ENCODE data around the gene LAMTOR2.
"Not testable (repeated sequence)": the region's sequence is repeated elsewhere in the genome, so short reads cannot be mapped to it uniquely, and the experiment has no call there.

Gene LAMTOR2

GRCh38 chr1:156054500-156055280, at the start of gene LAMTOR2:
TSS of gene LAMTOR2 (plus strand) at chr1:156054782. CDS start at chr1:156054890, 108 bp downstream.
- DNase-seq, result peak; percentile 96

GRCh38 chr1:156004843-156005584, 49.6 kb upstream of the LAMTOR2 start:
- no peak for DNase-seq

- DNase-seq, result no peak
Observed at GRCh38 chr1:156006666-156007376, 47.8 kb upstream of the LAMTOR2 start.

GRCh38 chr1:156009404-156009803, 45.2 kb upstream of the LAMTOR2 start:
- no peak for DNase-seq

- no peak for DNase-seq
Observed at GRCh38 chr1:156012051-156012817, 42.3 kb upstream of the LAMTOR2 start.

DNA sequence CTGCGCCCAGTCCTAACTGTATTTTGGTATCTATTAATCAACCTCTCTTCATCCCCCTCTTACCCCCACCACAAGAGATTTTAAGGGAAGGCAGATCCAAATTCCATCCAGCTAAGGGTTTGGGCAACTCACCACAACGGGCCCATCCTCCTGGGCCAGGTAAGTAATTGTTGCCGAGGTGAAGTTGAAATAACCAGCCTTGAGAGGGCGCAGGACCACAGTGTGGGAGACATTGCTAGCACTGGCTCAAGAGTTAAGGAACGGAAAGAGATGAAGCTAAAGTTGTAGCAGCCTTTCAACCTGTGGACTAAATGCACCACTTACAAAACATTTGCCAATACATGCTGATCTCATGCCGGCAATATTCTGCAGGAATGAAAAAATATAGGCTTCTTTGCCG, 39.8 kb upstream of the LAMTOR2 start:
- no peak for DNase-seq

- DNase-seq, result no peak
Observed at GRCh38 chr1:156019946-156020292, 34.7 kb upstream of the LAMTOR2 start.

GRCh38 chr1:156020293-156021092, 34.1 kb upstream of the LAMTOR2 start, which contains the start of gene SSR2:
TSS of gene SSR2 (minus strand) at chr1:156020951. CDS start at chr1:156020167, 784 bp downstream.
- DNase-seq, result peak; percentile 90

DNA sequence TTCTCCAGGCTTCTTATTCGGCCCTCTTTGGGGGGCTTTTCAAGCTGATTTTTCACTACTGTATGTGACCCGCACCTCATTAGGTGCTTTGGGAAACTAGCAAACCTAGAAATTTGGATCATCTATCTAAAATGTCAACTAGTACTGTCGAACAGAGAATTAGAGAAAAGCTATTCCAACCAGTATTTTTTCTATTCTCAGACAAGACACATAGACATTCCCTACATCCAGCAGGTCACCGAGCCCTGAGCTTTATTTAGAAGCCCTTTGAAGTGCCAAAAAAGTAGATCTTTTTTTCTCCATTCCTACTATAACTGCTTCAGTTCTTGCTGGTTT, 33.5 kb upstream of the LAMTOR2 start:
- DNase-seq, result no peak

GRCh38 chr1:156021954-156022353, 32.6 kb upstream of the LAMTOR2 start:
- no peak for DNase-seq

- no peak for DNase-seq
Observed at GRCh38 chr1:156024801-156025200, 29.8 kb upstream of the LAMTOR2 start.

- no peak for DNase-seq
Observed at GRCh38 chr1:156025876-156026275, 28.7 kb upstream of the LAMTOR2 start.

GRCh38 chr1:156026588-156026987, 28.0 kb upstream of the LAMTOR2 start:
- DNase-seq, result no peak

- DNase-seq, result no peak
Observed at GRCh38 chr1:156033011-156033410, 21.6 kb upstream of the LAMTOR2 start.

DNA sequence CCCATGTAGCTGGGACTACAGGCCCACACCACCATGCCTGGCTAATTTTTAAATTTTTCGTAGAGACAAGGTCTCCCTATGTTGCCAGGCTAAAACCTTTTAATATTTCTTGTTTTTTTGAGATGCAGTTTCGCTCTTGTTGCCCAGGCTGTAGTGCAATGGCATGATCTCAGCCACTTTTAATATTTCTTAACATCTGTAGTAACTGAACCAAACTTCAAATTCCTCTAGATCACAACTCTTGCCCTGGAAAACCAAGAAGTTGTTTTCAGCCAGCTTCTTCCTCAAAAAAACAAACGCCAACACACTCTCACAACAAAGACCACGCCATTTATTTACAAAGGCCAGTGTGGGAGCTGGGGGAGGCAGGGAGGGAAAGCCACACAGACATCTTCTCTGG, 19.6 kb upstream of the LAMTOR2 start:
- not testable (repeated sequence) for DNase-seq

DNA sequence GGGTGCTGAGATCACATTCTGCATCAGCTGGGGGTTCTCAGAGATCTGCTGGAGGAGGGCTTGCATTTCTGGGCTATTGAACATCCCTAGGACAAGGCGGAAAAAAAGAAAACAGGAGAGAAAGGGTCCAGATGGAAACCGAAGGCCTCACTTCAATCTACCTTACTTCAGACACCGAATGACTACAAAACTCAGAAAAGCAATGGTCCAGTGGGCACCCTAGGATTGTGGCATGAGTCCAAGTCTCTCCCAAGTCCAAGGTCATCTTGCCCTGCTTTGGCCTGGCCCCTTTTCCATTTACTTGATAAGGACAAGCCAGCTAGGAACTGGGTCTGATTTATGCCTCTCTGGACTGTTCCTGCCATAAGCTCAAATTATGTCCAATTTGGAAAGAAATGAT, 11.8 kb upstream of the LAMTOR2 start:
- no peak for DNase-seq

- no peak for DNase-seq
Observed at GRCh38 chr1:156045076-156045475, 9.5 kb upstream of the LAMTOR2 start.

DNA sequence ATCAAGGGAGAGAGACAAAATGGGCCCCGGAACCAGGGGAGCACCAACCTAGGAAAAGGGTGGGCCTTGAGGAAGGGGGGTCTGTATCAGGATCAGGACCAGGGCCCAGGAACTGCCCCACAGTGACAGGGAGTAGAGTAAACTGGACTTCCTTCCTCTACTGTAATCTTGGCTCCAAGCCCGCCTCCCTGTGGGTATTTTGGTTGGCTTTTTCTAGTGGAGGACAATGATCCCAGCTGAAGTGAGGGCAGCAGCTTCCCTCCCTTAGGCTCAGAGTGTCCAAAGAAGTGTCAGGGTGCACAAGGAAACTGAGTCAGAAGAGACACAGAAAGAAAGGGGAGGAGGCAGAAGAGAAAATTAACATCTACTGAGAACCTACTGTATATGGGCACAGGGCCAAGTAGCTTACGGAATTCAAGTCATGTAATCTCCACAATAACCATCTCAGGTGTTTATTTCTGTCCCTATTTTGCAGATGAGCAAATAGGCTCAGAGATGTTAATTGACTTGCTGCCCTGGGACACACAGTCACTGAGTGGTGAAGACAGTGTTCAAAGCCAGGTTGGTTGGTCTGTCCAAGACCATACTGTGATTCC, 5.8 kb upstream of the LAMTOR2 start:
- no peak for DNase-seq

DNA sequence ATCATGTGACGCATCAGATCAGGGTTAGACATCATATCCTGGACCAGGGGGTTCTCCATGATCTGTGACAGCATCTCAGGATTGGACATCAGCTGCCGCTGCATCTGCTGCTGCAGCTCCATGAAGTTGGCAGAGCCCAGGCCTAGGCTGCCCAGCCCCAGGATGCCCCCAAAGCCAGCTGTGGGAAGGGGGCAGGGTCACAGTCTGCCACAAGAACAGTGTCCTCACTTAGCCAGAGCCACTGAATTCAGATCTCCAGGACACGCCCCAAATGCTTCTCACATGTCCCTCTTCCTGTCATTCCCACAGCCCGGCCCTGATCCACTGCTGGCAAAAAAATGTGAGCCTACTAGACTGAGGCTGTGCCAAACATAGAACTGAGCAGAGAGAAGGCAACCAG, 4.2 kb upstream of the LAMTOR2 start:
- DNase-seq, result no peak

- no peak for DNase-seq
Observed at GRCh38 chr1:156051011-156051725, 3.4 kb upstream of the LAMTOR2 start.
